ENCODE measurements around the gene CPNE5. TPM values are rescaled to one million over a fixed set of nuclear protein-coding genes. Genes with fewer than 3 reads are reported as not detected.

The CPNE5 gene
- total RNA-seq, 4 donors from 2014 or later = 0.39 to 3.0 (median 1.4) TPM

DNA sequence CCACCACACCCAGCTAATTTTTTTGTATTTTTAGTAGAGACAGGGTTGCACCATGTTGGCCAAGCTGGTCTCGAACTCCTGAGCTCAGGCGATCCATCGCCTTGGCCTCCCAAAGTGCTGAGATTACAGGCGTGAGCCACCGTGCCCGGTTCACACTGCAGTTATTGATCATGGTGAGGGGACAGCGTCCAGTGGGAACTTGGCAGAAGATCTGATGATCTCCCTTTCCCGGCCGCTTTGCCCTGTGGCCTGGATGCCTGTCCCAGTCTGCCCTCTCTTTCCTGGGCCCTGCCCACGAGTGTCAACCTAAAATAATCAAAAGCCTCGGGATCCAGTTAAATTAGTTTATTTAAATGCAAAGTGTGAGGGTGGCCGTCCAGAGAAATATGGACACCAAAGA is 42.2 kb downstream of the CPNE5 start:
- Histone ChIP-seq H3K4me3 (no peak overlapping the region), H3K27ac (no peak overlapping the region), H3K36me3 (no peaks in the 10 kb centered on the region), H3K27me3 (no peaks in the 10 kb centered on the region), H3K9me3 (no peaks in the 10 kb centered on the region), H3K4me1 (peaks cover 0 to 9% (median 0%) of the 10 kb centered on the region in 4 donors)
- WGBS, 2 donors = 86 to 87% methylated on average over 8 to 12 of the region's 12 CpGs
- DNase-seq (ENCODE audit: low spot score in 2 of 2) = no peak
- no peak for TF ChIP-seq EP300 (IDR thresholded peaks at IDR 0.05)
- TF ChIP-seq, protein P1, sequence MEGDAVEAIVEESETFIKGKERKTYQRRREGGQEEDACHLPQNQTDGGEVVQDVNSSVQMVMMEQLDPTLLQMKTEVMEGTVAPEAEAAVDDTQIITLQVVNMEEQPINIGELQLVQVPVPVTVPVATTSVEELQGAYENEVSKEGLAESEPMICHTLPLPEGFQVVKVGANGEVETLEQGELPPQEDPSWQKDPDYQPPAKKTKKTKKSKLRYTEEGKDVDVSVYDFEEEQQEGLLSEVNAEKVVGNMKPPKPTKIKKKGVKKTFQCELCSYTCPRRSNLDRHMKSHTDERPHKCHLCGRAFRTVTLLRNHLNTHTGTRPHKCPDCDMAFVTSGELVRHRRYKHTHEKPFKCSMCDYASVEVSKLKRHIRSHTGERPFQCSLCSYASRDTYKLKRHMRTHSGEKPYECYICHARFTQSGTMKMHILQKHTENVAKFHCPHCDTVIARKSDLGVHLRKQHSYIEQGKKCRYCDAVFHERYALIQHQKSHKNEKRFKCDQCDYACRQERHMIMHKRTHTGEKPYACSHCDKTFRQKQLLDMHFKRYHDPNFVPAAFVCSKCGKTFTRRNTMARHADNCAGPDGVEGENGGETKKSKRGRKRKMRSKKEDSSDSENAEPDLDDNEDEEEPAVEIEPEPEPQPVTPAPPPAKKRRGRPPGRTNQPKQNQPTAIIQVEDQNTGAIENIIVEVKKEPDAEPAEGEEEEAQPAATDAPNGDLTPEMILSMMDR (IDR thresholded peaks at IDR 0.05) = no peak
- TF ChIP-seq POLR2A (IDR thresholded peaks at IDR 0.05) = no peak

DNA sequence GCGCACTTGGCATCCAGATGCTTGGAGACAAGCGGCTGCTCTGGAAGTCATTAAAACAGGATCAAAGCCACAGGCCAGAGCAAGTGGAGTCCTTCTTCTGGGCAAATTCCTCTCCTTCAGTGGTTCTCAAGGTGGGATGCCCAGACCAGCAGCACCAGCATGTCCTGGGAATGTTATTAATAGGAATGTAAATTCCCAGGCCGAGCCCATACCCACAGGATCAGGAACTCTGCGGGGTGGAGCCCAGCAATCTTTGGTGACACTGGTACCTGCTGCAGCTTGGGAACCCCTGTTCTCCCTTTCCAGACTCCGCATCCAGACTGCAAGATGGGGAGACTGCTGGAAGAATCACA is 44.6 kb downstream of the CPNE5 start:
- WGBS, 2 donors = 84 to 94% methylated on average over 5 of the region's 5 CpGs
- Histone ChIP-seq H3K4me1 (peaks cover 0 to 9% (median 0%) of the 10 kb centered on the region in 4 donors), H3K4me3 (no peak overlapping the region), H3K36me3 (no peaks in the 10 kb centered on the region), H3K27me3 (no peaks in the 10 kb centered on the region), H3K9me3 (no peaks in the 10 kb centered on the region), H3K27ac (no peak overlapping the region)
- TF ChIP-seq, protein P1 (IDR thresholded peaks at IDR 0.05) = no peak
- TF ChIP-seq EP300 (IDR thresholded peaks at IDR 0.05) (no peak), POLR2A (IDR thresholded peaks at IDR 0.05) (no peak)
- no peak for DNase-seq (ENCODE audit: low spot score in 2 of 2)

DNA sequence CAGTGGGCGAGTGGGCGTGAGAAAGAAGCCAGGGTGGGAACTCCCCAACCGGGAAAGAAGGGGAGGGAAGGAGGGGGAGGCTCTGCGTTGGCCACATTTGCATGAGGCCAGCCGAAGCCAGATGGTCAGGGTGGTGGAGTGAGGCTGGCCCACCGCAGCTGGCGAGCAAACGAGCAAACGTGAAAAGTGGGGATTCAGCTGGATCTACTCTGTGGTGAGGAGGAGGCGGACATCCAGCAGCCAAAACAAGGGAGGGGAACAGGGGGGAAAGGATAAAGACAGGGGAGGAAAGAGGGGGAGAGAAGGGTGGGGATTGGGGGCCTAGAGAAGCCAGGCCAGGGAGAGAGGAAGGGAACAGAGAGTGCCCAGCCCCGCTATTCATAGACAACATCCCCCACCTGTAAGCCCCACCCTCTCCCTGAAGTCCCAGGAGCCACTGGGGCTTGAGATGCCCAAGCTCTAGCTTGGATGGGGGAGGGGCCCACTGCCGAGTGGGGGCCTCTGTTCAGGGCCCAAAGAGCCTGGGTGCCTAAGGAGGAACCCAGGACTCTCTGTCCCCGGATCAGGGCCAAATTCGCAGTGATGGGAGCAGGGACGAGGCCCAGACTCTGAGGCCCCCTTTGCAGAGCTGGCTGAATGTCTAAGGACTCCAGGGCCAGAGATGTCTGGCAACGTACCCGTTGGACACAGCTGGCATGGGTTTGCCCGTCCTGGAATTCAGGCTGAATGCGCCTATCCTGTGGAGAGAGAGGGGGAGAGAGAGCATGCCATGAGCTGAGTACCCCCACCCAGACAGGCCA is 45.1 kb downstream of the CPNE5 start:
- no peak for DNase-seq (ENCODE audit: low spot score in 2 of 2)
- Histone ChIP-seq H3K9me3 (no peaks in the 10 kb centered on the region), H3K27ac (no peak overlapping the region), H3K27me3 (no peaks in the 10 kb centered on the region), H3K4me3 (no peak overlapping the region), H3K36me3 (no peaks in the 10 kb centered on the region), H3K4me1 (peaks cover 0 to 9% (median 0%) of the 10 kb centered on the region in 4 donors)
- WGBS, 2 donors = 50 to 56% methylated on average over 18 to 19 of the region's 19 CpGs
- TF ChIP-seq EP300 (IDR thresholded peaks at IDR 0.05) (no peak), POLR2A (IDR thresholded peaks at IDR 0.05) (no peak)
- TF ChIP-seq, protein P1 (IDR thresholded peaks at IDR 0.05) = no peak

DNA sequence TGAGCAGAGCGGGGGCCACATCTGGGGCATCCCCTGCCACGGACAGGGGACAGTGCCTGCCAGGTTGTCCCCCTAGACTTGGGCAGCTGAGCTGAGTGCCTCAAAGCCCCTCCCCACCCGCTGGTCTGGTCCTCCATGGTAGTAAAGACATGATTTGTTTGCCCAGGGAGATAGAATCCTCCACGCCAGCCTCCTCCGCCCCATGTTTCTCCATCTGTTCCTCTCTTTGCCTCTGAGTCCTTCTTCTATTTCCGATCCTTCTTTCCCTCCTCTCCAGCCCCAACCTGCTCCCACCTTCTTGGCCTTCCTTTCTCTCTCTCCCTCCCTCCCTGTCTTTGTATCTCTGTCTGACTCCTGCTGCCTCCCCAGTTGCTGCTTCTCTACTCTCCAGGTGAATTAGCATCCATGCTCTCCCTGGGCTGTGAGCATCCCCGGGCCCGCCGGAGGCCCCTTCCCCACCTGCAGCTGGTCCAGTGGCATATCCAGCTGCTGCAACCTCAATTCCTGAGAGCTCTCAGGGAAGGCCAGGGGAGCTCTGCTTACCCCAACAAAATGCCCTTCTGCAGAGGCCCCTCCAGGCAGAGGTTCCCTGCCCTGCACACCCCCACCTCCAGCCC is 45.8 kb downstream of the CPNE5 start:
- WGBS, 2 donors = 70 to 81% methylated on average over 9 of the region's 9 CpGs

More for the DNA sequence above, 45.8 kb downstream of the CPNE5 start:
- Histone ChIP-seq H3K27ac (no peak overlapping the region), H3K9me3 (no peaks in the 10 kb centered on the region), H3K27me3 (no peaks in the 10 kb centered on the region), H3K4me1 (peaks cover 0 to 16% (median 0%) of the 10 kb centered on the region in 4 donors), H3K36me3 (no peaks in the 10 kb centered on the region), H3K4me3 (no peak overlapping the region)
- TF ChIP-seq POLR2A (IDR thresholded peaks at IDR 0.05) = no peak
- TF ChIP-seq, protein P1 (IDR thresholded peaks at IDR 0.05) = no peak
- TF ChIP-seq EP300 (IDR thresholded peaks at IDR 0.05) = no peak
- DNase-seq (ENCODE audit: low spot score in 2 of 2) = no peak
